GM10248 (cell line): ENCODE results near the gene RBM44.

Source experiments
- CTCF ChIA-PET: fragments of 300-600 bp; sonication (Branson Sonifier 250); formaldehyde crosslinking; extraction: SDS; loops from one replicate; lab custom pipeline; 2021; ENCODE audit warnings: antibody characterized with exemption; lab: Yijun Ruan, JAX
- POLR2A ChIA-PET: fragments of 350-650 bp; sonication (Branson Sonifier 250); formaldehyde crosslinking; extraction: SDS; loops from one replicate; lab custom pipeline; 2020; ENCODE audit warnings: antibody characterized with exemption; lab: Yijun Ruan, JAX
- DNase-seq: peaks from one replicate; pipeline ENCODE4 v3.0.0; 2012; ENCODE audit errors: extremely low spot score
- TF ChIP-seq, protein P1 (sequence below): IDR thresholded peaks from 2 replicates; pipeline ENCODE4 v1.5.1; 2012; ENCODE audit warnings: mild to moderate bottlenecking, low read depth; ENCODE audit errors: extremely low read depth, missing control alignments, control extremely low read depth

RBM44 gene

DNA sequence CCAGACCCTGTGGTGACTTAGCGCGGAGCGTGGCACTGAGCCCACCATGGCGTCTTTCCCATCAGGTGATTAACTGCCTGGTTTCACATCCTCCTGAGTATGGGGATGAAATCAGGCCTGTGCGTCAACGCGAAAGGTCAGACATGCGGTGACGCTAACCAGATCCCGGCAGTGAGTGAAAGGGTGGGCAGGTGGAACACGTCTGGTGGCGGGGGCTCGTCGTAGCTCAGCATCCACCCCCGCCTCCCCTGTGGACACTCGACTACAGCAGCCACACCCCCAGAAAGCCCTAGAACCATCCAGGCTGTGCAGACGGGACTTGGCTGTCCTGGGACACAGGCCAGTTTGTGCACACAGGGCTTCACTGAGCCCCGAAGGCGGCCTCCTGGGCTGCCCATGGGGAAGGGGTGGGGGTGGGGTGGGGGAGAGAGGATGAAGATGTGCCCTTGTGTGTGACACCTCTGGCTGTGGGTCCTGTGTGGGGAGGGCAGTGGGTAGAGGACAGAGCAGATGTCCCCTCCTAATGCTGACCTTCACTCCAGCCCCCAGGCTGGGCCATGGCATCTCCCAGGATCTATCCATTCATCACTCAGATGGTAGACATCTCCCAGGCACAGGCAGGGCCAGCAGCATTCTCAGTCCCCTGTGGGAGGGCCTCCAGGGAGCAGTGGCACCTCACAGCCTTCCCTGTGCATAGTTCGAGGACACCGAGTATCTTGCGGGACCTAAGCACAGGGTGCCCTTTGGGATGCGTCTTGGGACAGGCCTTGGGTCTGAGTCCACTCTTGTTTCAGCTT lies 88.3 kb downstream of the RBM44 start:
- CTCF ChIA-PET = no interaction called here
- DNase-seq = no peak
- POLR2A ChIA-PET = no interaction called here
- TF ChIP-seq, protein P1, sequence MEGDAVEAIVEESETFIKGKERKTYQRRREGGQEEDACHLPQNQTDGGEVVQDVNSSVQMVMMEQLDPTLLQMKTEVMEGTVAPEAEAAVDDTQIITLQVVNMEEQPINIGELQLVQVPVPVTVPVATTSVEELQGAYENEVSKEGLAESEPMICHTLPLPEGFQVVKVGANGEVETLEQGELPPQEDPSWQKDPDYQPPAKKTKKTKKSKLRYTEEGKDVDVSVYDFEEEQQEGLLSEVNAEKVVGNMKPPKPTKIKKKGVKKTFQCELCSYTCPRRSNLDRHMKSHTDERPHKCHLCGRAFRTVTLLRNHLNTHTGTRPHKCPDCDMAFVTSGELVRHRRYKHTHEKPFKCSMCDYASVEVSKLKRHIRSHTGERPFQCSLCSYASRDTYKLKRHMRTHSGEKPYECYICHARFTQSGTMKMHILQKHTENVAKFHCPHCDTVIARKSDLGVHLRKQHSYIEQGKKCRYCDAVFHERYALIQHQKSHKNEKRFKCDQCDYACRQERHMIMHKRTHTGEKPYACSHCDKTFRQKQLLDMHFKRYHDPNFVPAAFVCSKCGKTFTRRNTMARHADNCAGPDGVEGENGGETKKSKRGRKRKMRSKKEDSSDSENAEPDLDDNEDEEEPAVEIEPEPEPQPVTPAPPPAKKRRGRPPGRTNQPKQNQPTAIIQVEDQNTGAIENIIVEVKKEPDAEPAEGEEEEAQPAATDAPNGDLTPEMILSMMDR = no peak

DNA sequence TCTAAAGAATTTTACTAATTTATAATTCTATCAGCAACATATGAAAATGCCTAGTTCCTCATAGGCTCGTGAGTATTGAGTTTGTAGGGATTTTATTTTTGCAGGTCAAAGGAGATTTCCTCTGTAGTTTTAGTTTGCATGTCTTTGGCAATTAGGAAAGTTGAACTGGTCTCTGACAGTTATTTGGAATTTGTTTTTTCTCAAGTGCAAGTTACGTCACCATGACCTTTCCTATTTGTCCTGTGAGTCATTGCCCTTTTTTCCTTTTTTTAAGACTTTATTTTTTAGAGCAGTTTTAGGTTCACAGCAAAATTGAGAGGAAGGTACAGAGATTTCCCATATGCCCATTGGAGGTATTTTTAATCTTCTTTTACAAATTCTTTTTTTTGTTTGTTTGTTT lies 89.8 kb downstream of the RBM44 start:
- CTCF ChIA-PET = no interaction called here
- no peak for DNase-seq
- POLR2A ChIA-PET = no interaction called here
- TF ChIP-seq, protein P1 = no peak

DNA sequence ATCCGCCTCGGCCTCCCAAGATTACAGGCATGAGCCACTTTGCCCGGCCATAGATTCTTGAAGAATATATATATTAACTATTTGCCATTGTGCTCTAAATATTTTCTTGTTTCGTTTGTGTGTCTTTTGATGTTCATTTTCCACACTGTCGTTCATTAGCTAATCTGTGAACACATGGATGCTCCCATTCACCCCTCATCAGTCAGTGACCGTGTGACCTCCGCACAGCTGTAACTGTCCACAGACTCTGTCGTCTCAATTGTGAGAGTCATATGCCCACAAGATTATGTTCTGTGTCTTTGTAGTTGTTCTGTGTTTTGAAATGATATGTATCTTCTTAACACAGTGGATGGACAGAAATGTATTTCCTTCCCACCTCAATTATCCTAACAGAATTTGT lies 90.4 kb downstream of the RBM44 start:
- no peak for DNase-seq
- POLR2A ChIA-PET = no interaction called here
- TF ChIP-seq, protein P1 = no peak
- CTCF ChIA-PET = no interaction called here

DNA sequence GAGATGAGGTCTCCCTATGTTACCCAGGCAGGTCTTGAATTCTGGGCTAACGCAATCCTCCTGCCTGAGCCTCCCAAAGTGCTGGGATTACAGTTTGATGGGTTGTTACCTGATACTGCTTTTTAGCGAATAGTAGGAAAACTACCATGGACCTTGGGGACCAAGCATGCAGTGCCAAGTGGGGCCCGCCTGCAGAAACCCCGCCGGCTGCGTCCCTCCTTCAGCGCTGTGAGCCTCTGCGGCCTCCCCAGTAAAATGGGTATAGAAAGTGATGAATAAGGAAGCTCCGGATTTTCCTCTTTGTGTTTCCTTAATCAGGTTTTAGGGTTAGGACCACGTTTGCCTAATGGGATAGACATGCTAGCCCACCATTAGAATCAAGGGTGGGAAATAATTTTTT lies 91.2 kb downstream of the RBM44 start:
- POLR2A ChIA-PET = no interaction called here
- no peak for DNase-seq
- TF ChIP-seq, protein P1 = no peak
- CTCF ChIA-PET = no interaction called here
